Uterus (tissue), 4 donors: ENCODE measurements around the gene MESD. TPM values are rescaled to one million over a fixed set of nuclear protein-coding genes. Genes with fewer than 3 reads are reported as not detected.

Experiments used
- DNase-seq, 2 donors: peaks; one replicate each; pipeline ENCODE4 v3.0.0-alpha.2; 2019 to 2020
- H3K27ac ChIP-seq, 2 donors: fragments of 200-600 bp; sonication (generic); 1 replicate in 1 of 2; 2 replicates in 1 of 2; pipeline ENCODE4 v1.5.1; 2016 to 2018
- H3K27me3 ChIP-seq, 2 donors: fragments of 200-600 bp; sonication (generic); one replicate each; pipeline ENCODE4 v1.5.1; 2018 to 2019; ENCODE audit warnings: control low read depth in 1 of 2
- H3K36me3 ChIP-seq, 2 donors: fragments of 200-600 bp; sonication (generic); one replicate each; pipeline ENCODE4 v1.5.1; 2019; ENCODE audit warnings: control low read depth in 1 of 2
- H3K4me1 ChIP-seq, 2 donors: fragments of 200-600 bp; sonication (generic); one replicate each; pipeline ENCODE4 v1.5.1; 2018 to 2019; ENCODE audit warnings: control low read depth in 1 of 2
- H3K4me3 ChIP-seq, 2 donors: fragments of 200-600 bp; sonication (generic); 1 replicate in 1 of 2; 2 replicates in 1 of 2; pipeline ENCODE4 v1.5.1; 2018 to 2019; ENCODE audit warnings: mild to moderate bottlenecking in 1 of 2
- H3K9me3 ChIP-seq, 2 donors: fragments of 200-600 bp; sonication (generic); one replicate each; pipeline ENCODE4 v1.5.1; 2019; ENCODE audit warnings: control low read depth in 1 of 2
- CTCF ChIP-seq, 4 experiments: fragments of 200-600 bp in 2 of 4; fragments of 450-650 bp in 2 of 4; sonication (generic) in 2 of 4; IDR thresholded peaks; one replicate each; pipeline ENCODE4 v1.5.1; 2016 to 2019; ENCODE audit warnings: antibody characterized with exemption in 4 of 4, mild to moderate bottlenecking in 2 of 4, moderate library complexity in 1 of 4
- POLR2A ChIP-seq, 2 donors: fragments of 450-650 bp; IDR thresholded peaks; one replicate each; pipeline ENCODE4 v1.6.1; 2016; ENCODE audit warnings: antibody characterized with exemption in 2 of 2, mild to moderate bottlenecking in 1 of 2, moderate library complexity in 1 of 2
- intact Hi-C: fragments of 100-400 bp; cut with DNase I; formaldehyde crosslinking; loops from one replicate; pipeline ENCODE4 v1.15.1; 2023; ENCODE audit warnings: low total_unique reads
- total RNA-seq, 4 donors: library from RNA; depleted of rRNA in 3 of 4; stranded (reverse); fragments of >200 nt in 3 of 4; gene quantifications; one replicate each; pipeline versions ENCODE4 v1.1.0 to v1.2.4, GENCODE V29; 2014 to 2023
- donor health status: DM: yes; HTN: yes; CAD: no.

Gene MESD
- total RNA-seq, 4 donors from 2014 or later = 23.6 to 48.7 (median 27.7) TPM

GRCh38 chr15:80992006-80992405, 2.4 kb upstream of the MESD start:
- Histone ChIP-seq H3K27me3 (no peaks in the 10 kb centered on the region), H3K9me3 (no peaks in the 10 kb centered on the region), H3K36me3 (no peaks in the 10 kb centered on the region), H3K4me1 (peaks cover 7 to 11% of the 10 kb centered on the region in 2 donors), H3K4me3 (no peak overlapping the region), H3K27ac (peak overlapping the region; percentile 94)
- TF ChIP-seq POLR2A (IDR thresholded peaks at IDR 0.05) (no peak), CTCF (IDR thresholded peaks at IDR 0.05) (no peak)
- DNase-seq = no peak
- intact Hi-C loops = no loop called here

- Histone ChIP-seq H3K4me1 (peaks cover 7 to 11% of the 10 kb centered on the region in 2 donors), H3K27me3 (no peaks in the 10 kb centered on the region), H3K27ac (peak overlapping the region; percentile 94), H3K4me3 (no peak overlapping the region), H3K9me3 (no peaks in the 10 kb centered on the region), H3K36me3 (no peaks in the 10 kb centered on the region)
- intact Hi-C loops = no loop called here
- TF ChIP-seq CTCF (IDR thresholded peaks at IDR 0.05) = no peak
- peak; percentile 68 to 69 for DNase-seq
These were observed 1.8 kb upstream of the MESD start for GRCh38 chr15:80991421-80991820.

GRCh38 chr15:80990955-80991354, 1.3 kb upstream of the MESD start:
- Histone ChIP-seq H3K27me3 (no peaks in the 10 kb centered on the region), H3K27ac (peak overlapping the region; percentile 94), H3K4me1 (peaks cover 7 to 11% of the 10 kb centered on the region in 2 donors), H3K4me3 (no peak overlapping the region), H3K36me3 (no peaks in the 10 kb centered on the region), H3K9me3 (no peaks in the 10 kb centered on the region)
- TF ChIP-seq CTCF (IDR thresholded peaks at IDR 0.05) (no peak), POLR2A (IDR thresholded peaks at IDR 0.05) (no peak)
- no peak for DNase-seq
- intact Hi-C loops = no loop called here

GRCh38 chr15:80989081-80989517, 520 bp downstream of the MESD start:
- DNase-seq = no peak
- TF ChIP-seq CTCF (IDR thresholded peaks at IDR 0.05) (no peak), POLR2A (IDR thresholded peaks at IDR 0.05) (no peak)
- H3K9me3 ChIP-seq = no peaks in the 10 kb centered on the region
- peak overlapping the region; percentile 80 to 91 for H3K4me3 ChIP-seq
- no peaks in the 10 kb centered on the region for H3K36me3 ChIP-seq
- H3K4me1 ChIP-seq = peaks cover 7 to 11% of the 10 kb centered on the region in 2 donors
- H3K27ac ChIP-seq = peak overlapping the region; percentile 94
- intact Hi-C loops = no loop called here
- H3K27me3 ChIP-seq = no peaks in the 10 kb centered on the region

- no peak for DNase-seq
- Histone ChIP-seq H3K4me3 (peak overlapping the region; percentile 80 to 91), H3K36me3 (no peaks in the 10 kb centered on the region), H3K27ac (no peak overlapping the region), H3K27me3 (no peaks in the 10 kb centered on the region), H3K4me1 (peaks cover 7 to 11% of the 10 kb centered on the region in 2 donors), H3K9me3 (no peaks in the 10 kb centered on the region)
- TF ChIP-seq POLR2A (IDR thresholded peaks at IDR 0.05) (no peak), CTCF (IDR thresholded peaks at IDR 0.05) (no peak)
- intact Hi-C loops = no loop called here
These were observed 1.3 kb downstream of the MESD start for GRCh38 chr15:80988148-80988796.
